Spleen (tissue), 11 donors: ENCODE results near the gene LUC7L3. TPM values are rescaled to one million over a fixed set of nuclear protein-coding genes. Genes with fewer than 3 reads are reported as not detected.
"Not testable (repeated sequence)": the region's sequence is repeated elsewhere in the genome, so short reads cannot be mapped to it uniquely, and the experiment has no call there.

Source experiments
- DNase-seq: peaks from one replicate; pipeline ENCODE4 v3.0.0-alpha.2; 2020
- H3K27ac ChIP-seq, 8 donors: fragments of 200-600 bp; sonication (generic) in 7 of 8; 1 replicate in 4 of 8; 2 replicates in 4 of 8; pipeline versions ENCODE4 v1.5.0 to v1.8.0; 2016 to 2021; ENCODE audit warnings: inconsistent platforms in 4 of 8, mild to moderate bottlenecking in 4 of 8, moderate library complexity in 1 of 8
- H3K27me3 ChIP-seq, 7 donors: fragments of 200-600 bp; sonication (generic) in 6 of 7; replicated peaks in 1 of 7; 1 replicate in 4 of 7; 2 replicates in 3 of 7; pipeline versions ENCODE4 v1.5.0 to v1.8.0; 2016 to 2021; ENCODE audit warnings: inconsistent platforms in 3 of 7, mild to moderate bottlenecking in 1 of 7
- H3K36me3 ChIP-seq, 6 donors: fragments of 200-600 bp; sonication (generic) in 5 of 6; 1 replicate in 4 of 6; 2 replicates in 2 of 6; pipeline versions ENCODE4 v1.5.0 to v1.8.0; 2016 to 2021; ENCODE audit warnings: inconsistent platforms in 2 of 6
- H3K4me1 ChIP-seq, 6 donors: fragments of 200-600 bp; sonication (generic) in 5 of 6; 1 replicate in 3 of 6; 2 replicates in 3 of 6; pipeline versions ENCODE4 v1.5.0 to v1.8.0; 2016 to 2021; ENCODE audit warnings: inconsistent platforms in 3 of 6
- H3K4me3 ChIP-seq, 8 donors: fragments of 200-600 bp; sonication (generic) in 7 of 8; 1 replicate in 4 of 8; 2 replicates in 4 of 8; pipeline versions ENCODE4 v1.5.0 to v1.8.0; 2016 to 2021; ENCODE audit warnings: inconsistent platforms in 4 of 8, mild to moderate bottlenecking in 4 of 8, moderate library complexity in 2 of 8
- H3K9me3 ChIP-seq, 8 donors: fragments of 200-600 bp; sonication (generic) in 7 of 8; 1 replicate in 4 of 8; 2 replicates in 4 of 8; pipeline versions ENCODE4 v1.5.0 to v1.8.0; 2016 to 2021; ENCODE audit warnings: inconsistent platforms in 4 of 8
- CTCF ChIP-seq, 11 experiments: fragments of 200-600 bp in 7 of 11; fragments of 450-650 bp in 4 of 11; sonication (generic) in 4 of 11; IDR thresholded peaks in 8 of 11; conservative IDR thresholded peaks in 3 of 11; 1 replicate in 7 of 11; 2 replicates in 4 of 11; pipeline versions ENCODE4 v1.4.0 to v1.8.0; 2016 to 2021; ENCODE audit warnings: antibody characterized with exemption in 11 of 11, inconsistent platforms in 4 of 11, mild to moderate bottlenecking in 1 of 11
- POLR2A ChIP-seq, 3 donors: fragments of 450-650 bp; IDR thresholded peaks; one replicate each; pipeline ENCODE4 v1.5.1; 2017; ENCODE audit warnings: antibody characterized with exemption in 3 of 3, mild to moderate bottlenecking in 1 of 3
- POLR2AphosphoS5 ChIP-seq, 3 donors: sonication (generic); formaldehyde crosslinking; IDR thresholded peaks; one replicate each; pipeline ENCODE4 v1.5.1; 2017; ENCODE audit warnings: antibody characterized with exemption in 3 of 3
- WGBS, 5 donors: extraction: QIAGEN DNeasy Blood & Tissue Kit in 3 of 5; methylation state at CpG; one replicate each; pipeline versions ENCODE4 v1.1.5 to v1.1.7; 2013 to 2018; 5-methylcytosine and 5-hydroxymethylcytosine counted together
- intact Hi-C: fragments of 100-400 bp; cut with DNase I; formaldehyde crosslinking; loops from one replicate; pipeline ENCODE4 v1.15.0; 2023; ENCODE audit warnings: low total_unique reads
- polyA plus RNA-seq, 3 donors: library from polyadenylated mRNA; stranded (reverse); fragments of 200-250 nt; gene quantifications; one replicate each; pipeline ENCODE4 v1.2.1, GENCODE V29; 2013
- total RNA-seq, 7 donors: library from RNA; depleted of rRNA in 3 of 7; stranded (reverse); fragments of >200 nt in 3 of 7; fragmentation: NEBNext Ultra II Directional in 4 of 7; extraction: Animal tissue kit (Norgen Biotek cat#: 25700) in 4 of 7; gene quantifications; one replicate each; pipeline versions ENCODE4 v1.1.0 to v1.2.1, GENCODE V29; 2016 to 2021
- donor health status: healthy with polysubstance abuse.
- donor health status: DM: no; HTN: no; CAD: no; lungs with moderate emphysema.
- donor health status: DM: no; HTN: no; CAD: no.
- donor health status: Bipolar disorder and iron deficiency.
- donor health status: healthy.
- donor health status: DM: no; HTN: no; CAD: no.
- donor health status: DM: yes; HTN: yes; CAD: no.

Gene LUC7L3
- total and polyA plus RNA-seq, 10 donors: 91.2 to 223 (median 143) TPM

- Histone ChIP-seq H3K9me3 (no peaks in the 10 kb centered on the region), H3K36me3 (peaks cover 0 to 13% (median 0%) of the 10 kb centered on the region in 6 donors), H3K27me3 (no peaks in the 10 kb centered on the region), H3K4me3 (peak overlapping the region; percentile 74 to 88 (median 83)), H3K4me1 (peaks cover 46 to 75% (median 64%) of the 10 kb centered on the region in 6 donors), H3K27ac (peak overlapping the region in 6 of 8 donors; percentile 95 to 100 (median 98))
- intact Hi-C loops: no loop called here
- TF ChIP-seq CTCF (IDR thresholded peaks at IDR 0.05 in 8 of 11, conservative IDR thresholded peaks at IDR 0.05 in 3 of 11) (no peak), POLR2A (IDR thresholded peaks at IDR 0.05) (no peak), POLR2AphosphoS5 (IDR thresholded peaks at IDR 0.05) (no peak)
- DNase-seq: no peak
- 3 to 6% (median 4%) methylated on average over 7 of the region's 7 CpGs for WGBS, 5 donors
Measured at GRCh38 chr17:50721194-50722010, 2.0 kb downstream of the LUC7L3 start.

GRCh38 chr17:50722746-50723145, 3.3 kb downstream of the LUC7L3 start:
- WGBS, 5 donors: 44 to 64% (median 48%) methylated on average over 3 of the region's 3 CpGs
- peaks cover 46 to 84% (median 77%) of the 10 kb centered on the region in 6 donors for H3K4me1 ChIP-seq

GRCh38 chr17:50724622-50725021, 5.2 kb downstream of the LUC7L3 start:
- H3K4me3 ChIP-seq, intact Hi-C loops, H3K27ac ChIP-seq, H3K9me3 ChIP-seq, DNase-seq, H3K27me3 ChIP-seq: not testable (repeated sequence)
- peaks cover 46 to 97% (median 93%) of the 10 kb centered on the region in 6 donors for H3K4me1 ChIP-seq
- peaks cover 0 to 17% (median 0%) of the 10 kb centered on the region in 6 donors for H3K36me3 ChIP-seq
- WGBS, 5 donors: 82 to 95% (median 90%) methylated on average over 6 of the region's 6 CpGs

More at GRCh38 chr17:50722746-50723145, 3.3 kb downstream of the LUC7L3 start:
- H3K36me3 ChIP-seq: peaks cover 0 to 13% (median 0%) of the 10 kb centered on the region in 6 donors
- intact Hi-C loops: no loop called here
- DNase-seq: no peak
- H3K27me3 ChIP-seq: no peaks in the 10 kb centered on the region
- no peak overlapping the region for H3K27ac ChIP-seq
- H3K9me3 ChIP-seq: no peaks in the 10 kb centered on the region
- TF ChIP-seq POLR2AphosphoS5 (IDR thresholded peaks at IDR 0.05): no peak
- peak overlapping the region in 1 of 8 donors; percentile 88 for H3K4me3 ChIP-seq

- Histone ChIP-seq H3K4me3 (no peak overlapping the region), H3K9me3 (no peaks in the 10 kb centered on the region), H3K27me3 (no peaks in the 10 kb centered on the region), H3K4me1 (peaks cover 47 to 100% (median 97%) of the 10 kb centered on the region in 6 donors), H3K27ac (no peak overlapping the region), H3K36me3 (peaks cover 0 to 18% (median 0%) of the 10 kb centered on the region in 6 donors)
- TF ChIP-seq POLR2AphosphoS5 (IDR thresholded peaks at IDR 0.05) (no peak), POLR2A (IDR thresholded peaks at IDR 0.05) (no peak), CTCF (IDR thresholded peaks at IDR 0.05 in 8 of 11, conservative IDR thresholded peaks at IDR 0.05 in 3 of 11) (no peak)
- DNase-seq: no peak
- 76 to 88% (median 82%) methylated on average over 12 of the region's 12 CpGs for WGBS, 5 donors
- intact Hi-C loops: no loop called here
Measured at GRCh38 chr17:50725769-50726655, 6.6 kb downstream of the LUC7L3 start.
